Skeletal muscle cell (primary cell): Measurements from ENCODE around the gene EHD1.
"Not testable (repeated sequence)": the region's sequence is repeated elsewhere in the genome, so short reads cannot be mapped to it uniquely, and the experiment has no call there.

ENCODE experiments used
- DNase-seq: peaks from one replicate; pipeline ENCODE4 v3.0.0-alpha.2; 2010; ENCODE audit warnings: low read depth
- H3K4me3 ChIP-seq: 2 replicates; pipeline ENCODE4 v1.5.1; 2011; ENCODE audit warnings: low read depth, mild to moderate bottlenecking, control low read depth, low read length, moderate library complexity

Gene EHD1

DNA sequence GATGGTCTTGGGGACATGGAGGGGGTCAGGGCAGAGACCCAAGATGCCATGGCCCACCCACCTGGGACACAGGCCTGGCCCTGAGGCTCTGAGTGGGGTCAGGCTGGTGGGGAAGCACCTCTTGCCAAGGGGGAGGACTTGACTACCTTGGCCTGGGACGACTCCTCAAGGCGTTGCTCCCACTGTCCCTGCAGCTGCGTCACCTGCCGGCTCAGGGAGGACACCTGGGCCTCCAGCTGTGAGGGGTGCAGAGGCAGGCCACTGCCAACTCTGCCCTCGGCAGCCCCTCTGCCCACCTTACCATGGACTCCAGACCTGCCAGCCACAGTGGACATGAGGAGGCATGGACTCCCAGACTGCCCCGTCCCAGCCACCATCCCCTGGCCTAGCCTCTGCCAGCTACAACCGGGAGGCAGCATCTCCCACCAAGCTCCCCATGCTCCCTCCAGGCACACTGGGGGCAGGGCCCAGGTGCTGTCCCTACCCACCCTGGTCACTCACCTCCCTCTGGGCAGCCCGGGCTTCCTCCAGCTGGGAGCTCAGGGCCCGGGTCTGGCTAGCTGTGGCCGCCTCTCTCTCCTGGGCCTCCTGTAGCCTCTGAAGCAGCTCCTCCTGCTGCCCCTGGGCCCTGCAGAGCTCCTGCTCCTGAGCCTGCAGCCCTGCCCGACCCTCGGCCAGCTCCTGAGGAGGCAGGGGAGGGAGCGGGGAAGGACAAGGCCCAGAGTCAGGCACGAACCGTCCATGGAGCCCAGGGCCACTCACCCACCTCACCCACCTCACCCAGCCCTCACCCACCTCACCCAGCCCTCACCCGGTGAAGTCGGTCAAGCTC is 42.6 kb downstream of the EHD1 start:
- no peak for DNase-seq

DNA sequence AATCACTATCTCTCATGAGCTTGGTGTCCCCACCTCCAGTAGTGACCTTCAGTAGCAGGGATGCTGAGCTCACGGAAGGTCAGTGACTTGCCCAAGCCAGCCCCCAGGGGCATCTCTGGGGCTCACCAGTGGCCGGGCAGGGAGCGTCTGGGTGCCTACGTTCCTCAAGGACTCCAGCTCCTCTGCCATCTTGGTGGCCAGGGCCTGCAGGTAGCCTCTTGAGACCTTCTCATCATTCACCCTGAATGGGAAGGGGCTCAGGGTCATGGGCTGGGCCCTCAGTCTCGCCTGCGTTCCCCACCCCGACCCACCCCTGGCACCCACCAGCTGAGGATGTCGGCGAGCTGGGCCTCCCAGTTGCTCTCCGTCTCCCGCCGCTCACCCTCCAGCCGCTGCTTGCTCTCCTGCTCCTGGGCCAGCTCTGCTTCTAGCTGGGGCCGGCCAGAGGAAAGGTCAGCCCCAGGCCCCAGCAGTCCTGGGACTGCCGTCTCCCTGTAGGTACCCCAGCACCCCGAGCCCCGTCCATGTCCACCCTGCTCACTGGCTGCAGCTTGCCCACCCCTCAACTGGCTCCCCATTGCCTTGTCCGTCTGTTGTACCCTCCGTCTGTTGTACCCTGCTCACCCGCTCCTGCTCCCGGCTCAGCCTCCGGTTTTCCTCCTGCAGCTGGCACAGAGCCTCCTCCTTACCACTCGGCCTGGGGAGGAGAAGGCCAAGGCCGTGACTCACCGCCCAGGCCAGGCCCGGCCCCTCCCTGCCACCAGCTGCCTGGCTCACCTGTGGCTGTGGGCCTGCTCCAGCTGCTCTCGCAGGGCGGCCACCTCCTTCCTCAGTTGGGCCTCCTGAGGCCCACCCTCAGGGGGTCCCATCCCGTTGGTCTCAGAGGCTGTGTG is 43.5 kb downstream of the EHD1 start:
- H3K4me3 ChIP-seq, result no peak overlapping the region
- no peak for DNase-seq

More for the DNA sequence above, 42.6 kb downstream of the EHD1 start:
- H3K4me3 ChIP-seq, result no peak overlapping the region

DNA sequence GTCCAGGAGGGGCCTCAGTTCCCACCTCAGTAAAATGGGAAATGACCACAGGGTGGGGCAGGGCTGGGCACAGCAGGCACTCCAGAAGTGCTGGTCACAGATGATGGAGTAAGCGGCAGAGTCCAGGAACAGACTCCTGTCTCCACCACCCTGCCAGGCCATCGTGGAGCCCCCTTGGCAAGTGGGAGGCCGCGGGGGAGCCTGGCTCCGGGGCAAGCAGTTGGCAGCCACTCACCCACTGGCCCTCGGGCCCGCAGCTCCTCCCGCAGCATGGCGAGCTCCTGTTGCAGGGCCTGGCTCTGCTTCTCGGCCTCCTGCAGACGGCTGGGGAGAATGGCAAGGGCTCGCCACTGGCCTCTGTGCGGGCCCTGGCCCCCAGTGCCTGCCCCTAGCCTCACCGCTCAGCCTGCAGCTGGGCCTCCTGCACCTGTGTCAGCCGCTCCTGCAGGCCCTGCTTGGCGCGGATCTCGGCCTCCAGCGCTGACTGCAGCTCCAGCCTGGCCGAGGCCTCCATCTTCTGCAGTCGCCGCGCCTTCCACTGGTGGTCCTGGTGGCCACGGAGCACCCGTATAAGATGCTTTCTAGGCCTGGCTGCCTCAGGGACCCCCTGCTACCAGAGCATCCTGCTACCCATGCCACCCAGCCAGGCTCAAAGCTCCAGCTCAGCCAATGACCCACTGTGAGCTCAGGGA is 44.2 kb downstream of the EHD1 start:
- no peak overlapping the region for H3K4me3 ChIP-seq
- DNase-seq, result no peak

DNA sequence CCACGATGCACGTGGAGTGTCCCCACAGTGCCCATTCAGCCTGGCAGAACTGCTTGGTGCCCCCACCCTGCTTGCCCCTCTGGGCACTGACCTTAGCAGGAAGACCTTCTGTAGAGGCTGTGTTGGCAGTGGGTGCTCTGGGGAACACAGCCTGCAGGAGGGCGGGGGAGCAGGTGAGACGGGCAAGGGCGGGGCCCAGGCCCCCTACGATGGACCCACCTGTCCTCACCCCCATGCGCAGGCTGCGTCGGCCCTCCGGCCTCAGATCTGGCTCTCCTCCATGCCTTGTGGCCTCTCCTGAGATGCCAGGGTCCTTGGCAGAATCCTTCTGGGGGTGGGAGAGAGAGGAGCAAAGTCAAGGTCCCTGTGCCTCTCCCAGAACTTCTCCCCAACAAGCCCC is 44.9 kb downstream of the EHD1 start:
- no peak overlapping the region for H3K4me3 ChIP-seq
- no peak for DNase-seq

DNA sequence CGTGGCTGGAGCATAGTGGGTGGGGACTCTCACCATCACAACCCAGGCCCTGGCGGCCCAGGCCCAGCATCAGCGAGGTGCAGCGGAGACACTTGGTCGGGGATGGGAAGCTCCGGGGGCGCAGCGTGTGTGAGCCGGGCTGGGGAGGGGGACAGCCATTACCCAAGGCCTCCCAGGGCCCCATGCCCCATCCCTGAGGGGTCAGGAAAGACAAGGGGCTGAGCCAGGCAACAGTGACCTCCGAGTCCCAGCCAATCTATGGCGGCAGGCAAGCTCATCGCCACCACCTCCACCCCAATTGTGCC is 45.3 kb downstream of the EHD1 start:
- H3K4me3 ChIP-seq, result no peak overlapping the region
- no peak for DNase-seq

DNA sequence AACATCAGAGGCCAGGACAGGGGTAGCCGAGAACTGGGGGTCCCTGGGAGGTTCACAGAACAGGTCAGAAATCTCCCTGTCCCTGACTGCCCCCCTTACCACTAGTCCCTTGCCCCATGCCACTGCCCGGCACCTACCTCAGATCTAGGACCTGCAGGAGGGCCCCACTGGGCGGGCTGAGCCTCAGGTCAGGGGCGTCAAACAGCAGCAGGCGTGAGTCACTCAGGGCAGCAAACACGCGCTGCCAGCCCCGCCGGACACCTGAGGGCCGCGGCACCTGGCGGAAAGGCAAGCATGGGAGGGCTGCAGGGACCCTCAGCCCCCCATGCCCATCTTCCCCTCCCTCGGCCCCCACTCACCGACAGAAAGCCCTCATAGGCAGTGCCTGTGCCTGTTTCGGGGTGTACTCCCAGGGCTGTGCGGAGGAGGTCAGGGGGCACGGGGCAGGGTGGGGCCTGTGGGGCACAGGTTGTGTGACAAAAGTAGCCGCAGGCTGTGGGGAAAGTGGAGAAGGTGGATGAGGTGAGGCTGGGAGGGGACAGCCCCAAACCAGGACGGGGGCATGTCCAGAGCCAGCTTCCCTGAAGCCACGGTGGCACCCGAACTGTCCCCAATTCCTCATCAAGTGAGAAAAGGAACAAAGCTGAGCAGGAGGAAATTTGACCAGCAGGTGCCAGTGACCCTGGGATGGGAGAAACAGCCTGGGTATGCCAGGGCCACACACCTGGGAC is 45.8 kb downstream of the EHD1 start:
- no peak overlapping the region for H3K4me3 ChIP-seq
- no peak for DNase-seq

DNA sequence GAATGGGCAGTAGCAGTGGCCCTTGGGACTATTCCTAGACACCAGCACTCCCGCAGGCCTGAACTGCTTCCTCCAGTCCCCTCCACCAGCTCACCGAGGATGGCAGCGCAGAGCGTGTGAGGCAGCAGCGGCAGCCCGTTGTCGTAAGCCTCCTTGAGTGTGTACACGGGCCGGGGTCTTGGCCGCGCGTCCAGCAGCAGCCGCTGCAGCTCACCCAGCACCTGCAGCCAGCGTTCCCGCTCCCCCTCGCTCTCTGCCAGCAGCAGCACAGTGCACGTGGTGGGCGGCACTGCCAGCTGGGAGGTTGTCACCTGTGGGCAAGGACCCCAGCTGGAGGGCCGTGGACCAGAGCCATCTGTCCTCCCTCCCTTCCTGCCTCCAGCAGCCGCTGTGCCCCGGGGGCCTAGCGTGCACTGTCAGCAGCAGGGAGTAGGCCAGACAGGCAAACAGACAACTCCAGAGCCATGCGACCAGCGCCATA is 47.0 kb downstream of the EHD1 start:
- no peak for DNase-seq
- no peak overlapping the region for H3K4me3 ChIP-seq

DNA sequence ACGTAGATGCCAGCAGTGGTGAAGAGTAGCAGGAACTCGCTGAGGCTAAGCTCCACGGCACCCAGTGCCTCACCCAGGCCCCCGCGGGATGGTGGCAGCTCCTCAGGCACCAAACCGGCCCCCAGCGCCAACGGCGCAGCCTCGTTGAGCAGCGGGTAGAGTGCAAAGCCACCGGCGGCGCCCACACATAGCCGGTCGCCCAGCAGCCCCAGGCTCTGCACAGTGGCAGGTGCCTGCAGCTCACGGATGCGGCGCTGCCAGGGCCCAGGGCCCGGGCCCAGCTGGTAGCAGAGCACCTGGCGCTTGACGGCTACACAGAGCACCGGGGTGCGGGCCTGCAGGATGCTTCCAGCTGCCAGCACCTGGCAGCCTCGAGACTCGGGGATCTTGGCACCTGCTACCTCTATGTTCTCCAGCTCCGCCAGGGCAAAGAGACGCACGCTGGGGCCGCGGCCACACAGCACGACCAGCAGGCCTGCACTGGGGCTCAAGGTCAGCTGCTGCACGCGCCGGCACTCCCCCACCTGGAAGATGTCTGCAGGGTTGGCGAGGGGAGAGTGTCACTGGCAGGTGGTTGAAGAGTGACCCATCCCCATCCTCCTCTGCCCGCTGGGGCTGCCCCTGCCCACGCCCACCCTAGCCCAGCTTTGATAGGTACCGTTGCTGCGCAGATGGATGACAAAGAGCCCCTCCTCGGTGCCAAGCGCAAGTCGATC is 48.7 kb downstream of the EHD1 start:
- no peak overlapping the region for H3K4me3 ChIP-seq
- no peak for DNase-seq

DNA sequence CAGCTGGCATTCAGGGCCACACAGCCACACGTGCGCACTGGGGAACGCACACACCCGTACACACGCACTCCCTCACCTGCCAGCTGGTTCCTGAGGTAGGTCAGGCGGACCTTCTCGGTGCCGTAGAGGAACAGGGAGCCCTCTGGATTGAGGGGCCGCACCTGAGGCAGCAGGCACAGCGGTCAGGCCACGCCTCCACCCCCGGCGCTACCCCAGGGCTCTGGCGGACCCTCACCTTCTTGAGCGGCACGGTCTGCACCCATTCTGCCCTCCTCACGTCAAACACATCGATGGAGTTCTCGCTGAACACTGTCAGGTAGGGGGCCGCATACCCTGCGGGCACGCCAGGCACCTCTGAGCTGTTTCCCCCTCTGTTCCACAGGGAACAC is 51.0 kb downstream of the EHD1 start:
- no peak overlapping the region for H3K4me3 ChIP-seq
- DNase-seq, result no peak

DNA sequence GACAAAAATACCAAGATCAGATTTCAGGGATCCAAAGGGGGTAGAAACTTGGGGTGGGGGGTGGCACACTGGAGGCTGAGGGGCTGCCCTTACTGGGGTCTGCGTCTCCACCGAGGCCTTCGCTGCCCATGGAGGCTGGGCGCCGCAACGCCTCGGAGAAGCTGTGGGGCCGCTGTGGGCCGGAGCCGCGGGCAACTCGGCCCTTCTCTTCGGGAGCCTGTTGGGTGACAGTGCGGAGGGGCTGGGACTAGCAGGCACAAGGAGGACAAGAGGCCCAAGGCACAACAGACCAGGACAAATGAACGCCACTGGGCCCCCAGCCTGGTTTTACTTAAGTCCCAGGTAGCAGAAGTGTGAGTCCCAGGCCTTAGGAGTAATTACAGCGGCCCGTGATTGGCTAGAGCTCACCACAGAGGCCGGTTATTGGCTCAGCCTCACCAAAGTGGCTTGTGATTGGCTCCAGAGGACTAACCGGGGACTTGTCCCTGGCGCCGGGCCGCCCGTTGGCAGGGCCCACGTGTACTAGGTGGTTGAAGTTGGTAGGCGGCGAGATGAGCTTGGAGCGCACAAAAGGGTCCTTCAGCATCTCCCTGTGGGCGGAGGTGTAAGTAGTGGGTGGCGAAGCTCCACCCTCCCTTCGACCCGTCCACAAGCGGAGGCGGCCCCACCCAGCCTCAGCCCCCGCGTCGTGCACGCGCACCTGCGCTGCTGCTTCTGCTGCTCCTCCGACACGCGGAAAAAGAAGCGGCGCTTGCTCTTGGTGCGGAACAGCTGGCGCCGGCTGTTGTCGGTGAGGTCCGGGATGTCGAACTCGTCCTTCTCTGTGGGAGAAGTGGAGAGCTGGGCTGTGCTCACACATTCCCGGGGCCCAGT is 51.6 kb downstream of the EHD1 start:
- H3K4me3 ChIP-seq, result no peak overlapping the region
- no peak for DNase-seq

DNA sequence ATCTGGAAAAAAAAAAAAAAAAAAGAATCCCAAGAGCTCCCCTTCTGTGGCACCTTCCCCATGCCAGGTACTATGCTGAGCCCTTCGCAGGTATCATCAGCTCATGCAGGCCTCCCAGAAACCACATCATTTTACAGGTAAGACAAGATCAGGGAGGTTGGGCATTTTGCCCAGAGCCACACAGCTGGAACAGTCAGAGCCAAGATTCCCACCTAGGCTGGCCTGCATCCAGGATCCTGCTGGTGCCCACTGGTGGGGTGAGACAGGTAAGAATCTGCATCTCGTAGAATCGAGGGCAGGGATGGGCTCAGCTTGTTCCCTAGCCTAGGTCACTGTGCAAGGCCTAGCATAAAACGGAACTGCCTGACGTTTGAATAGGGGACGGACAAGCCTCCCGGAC is 52.4 kb downstream of the EHD1 start:
- H3K4me3 ChIP-seq, result no peak overlapping the region

DNA sequence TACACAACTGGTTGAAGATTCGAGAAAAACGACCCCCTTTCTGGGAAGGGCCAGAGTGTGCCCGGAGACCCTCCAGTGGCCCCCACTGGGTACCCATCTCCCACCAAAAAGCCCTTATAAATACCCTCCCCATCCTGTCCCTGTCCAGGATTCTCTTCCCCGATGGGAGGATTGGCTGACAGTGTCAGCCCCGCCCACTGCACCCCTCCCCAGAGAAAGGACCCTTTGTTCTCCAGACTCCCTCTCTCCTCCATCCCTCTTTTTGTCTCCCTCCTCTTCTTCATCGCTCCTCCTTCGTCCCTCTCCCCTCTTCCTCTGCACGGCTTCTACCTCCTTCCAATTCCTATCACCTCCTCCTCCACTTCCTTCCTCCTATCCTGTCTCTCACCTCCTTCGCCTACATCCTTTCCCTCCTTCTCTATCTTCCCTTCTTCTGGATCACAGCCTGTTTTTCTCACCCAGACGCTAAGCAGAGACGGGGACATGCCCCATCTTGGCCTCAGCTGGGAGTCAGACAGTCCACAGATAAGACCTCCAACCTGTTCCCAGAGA is 54.8 kb downstream of the EHD1 start:
- no peak for DNase-seq
- no peak overlapping the region for H3K4me3 ChIP-seq

More for the DNA sequence above, 52.4 kb downstream of the EHD1 start:
- DNase-seq, result no peak

DNA sequence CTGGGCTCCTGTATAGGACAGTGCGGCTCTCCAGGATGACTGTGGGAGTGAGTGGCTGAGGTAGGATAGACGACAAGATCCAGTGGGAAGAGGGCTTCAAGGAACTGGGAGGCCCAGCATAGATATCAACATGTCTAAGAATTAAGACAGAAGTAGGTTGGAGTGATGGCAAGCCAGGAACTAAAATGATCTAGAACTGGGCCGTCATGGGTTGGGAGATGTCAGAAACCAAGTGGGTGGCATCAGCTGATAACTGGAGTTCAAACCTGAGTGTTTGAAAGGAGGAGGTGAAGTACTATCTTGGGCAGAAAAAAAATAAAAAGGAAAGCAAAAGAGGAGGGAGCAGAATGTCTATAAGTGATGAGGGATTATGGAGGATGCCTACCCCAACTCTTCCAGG is 60.9 kb downstream of the EHD1 start:
- no peak for DNase-seq
- H3K4me3 ChIP-seq, result no peak overlapping the region

DNA sequence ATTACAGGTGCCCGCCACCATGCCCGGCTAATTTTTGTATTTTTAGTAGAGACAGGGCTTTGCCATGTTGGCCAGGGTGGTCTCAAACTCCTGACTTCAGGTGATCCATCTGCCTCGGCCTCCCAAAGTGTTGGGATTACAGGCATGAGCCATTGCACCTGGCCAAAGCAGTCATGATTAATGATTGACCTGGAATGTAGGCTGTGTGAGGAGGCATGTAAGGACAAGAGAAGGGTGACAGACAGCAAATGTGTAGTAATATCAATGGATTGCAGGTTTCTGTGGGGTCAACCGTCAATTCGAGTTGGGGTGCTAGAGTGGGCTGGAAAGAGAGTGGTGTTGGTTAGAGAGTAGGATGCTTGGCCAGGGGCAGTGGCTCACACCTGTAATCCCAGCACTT is 63.0 kb downstream of the EHD1 start:
- H3K4me3 ChIP-seq, result not testable (repeated sequence)

DNA sequence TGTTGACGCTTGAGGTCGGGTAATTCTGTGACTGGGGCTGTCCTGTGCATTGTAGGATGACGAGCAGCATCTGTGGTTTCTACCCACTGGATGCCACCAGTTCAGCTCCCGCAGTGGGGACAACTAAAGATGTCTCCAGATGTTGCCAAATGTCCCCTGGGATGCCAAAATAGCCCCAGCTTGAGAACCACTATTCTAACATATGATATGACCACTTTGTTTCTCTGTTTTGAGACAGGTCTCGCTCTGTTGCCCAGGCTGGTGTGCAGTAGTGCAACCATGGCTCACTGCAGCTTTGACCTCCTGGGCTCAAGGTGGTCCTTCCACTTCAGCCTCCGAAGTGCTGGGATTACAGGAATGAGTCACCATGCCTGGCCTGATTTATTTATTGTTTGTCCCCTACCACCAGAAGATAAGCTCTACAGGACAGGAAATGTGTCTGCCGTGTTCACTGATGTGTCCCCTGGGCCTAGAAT is 63.7 kb downstream of the EHD1 start:
- no peak overlapping the region for H3K4me3 ChIP-seq
- no peak for DNase-seq

More for the DNA sequence above, 63.0 kb downstream of the EHD1 start:
- not testable (repeated sequence) for DNase-seq

DNA sequence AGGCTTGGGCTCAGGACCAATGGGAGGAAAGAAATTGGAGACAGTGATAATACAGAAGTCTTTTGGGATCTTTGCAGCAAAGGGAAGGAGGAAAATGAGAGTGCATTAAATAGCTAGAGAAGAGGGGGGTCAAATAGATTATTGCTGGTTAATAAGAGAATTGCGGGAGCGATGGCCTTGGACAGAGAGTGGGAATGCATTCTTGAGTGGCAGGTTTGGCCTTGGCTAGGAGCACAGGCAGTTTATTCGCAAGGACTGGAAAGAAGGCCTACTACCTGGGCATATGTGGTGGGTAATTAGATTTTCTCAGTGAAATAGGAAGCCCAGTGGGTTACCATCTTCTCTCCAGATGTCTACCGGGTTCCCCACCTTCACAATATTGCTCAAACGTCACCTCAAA is 64.6 kb downstream of the EHD1 start:
- no peak overlapping the region for H3K4me3 ChIP-seq
- no peak for DNase-seq

DNA sequence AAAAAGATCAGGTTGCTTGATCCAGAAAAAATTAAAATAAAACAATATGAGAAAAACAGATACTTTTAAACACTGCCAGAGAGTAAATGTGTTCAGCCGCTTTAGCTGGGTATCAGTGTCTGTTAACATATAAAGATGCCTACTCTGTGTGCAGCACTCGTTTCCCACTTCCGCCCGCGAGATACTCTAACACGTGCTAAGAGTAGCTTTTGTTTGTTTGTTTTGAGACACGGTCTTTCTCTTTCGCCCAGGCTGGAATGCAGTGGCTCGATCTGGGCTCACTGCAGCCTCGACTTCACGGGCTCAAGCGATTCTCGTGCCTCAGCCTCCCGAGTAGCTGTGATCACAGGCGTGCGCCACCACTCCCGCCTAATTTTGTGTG is 67.5 kb downstream of the EHD1 start:
- H3K4me3 ChIP-seq, result peak overlapping the region; percentile 92
- DNase-seq, result no peak
